Fibroblast of skin of left biceps (primary cell): ENCODE data around the gene RTP5.
"Not testable (repeated sequence)": the region's sequence is repeated elsewhere in the genome, so short reads cannot be mapped to it uniquely, and the experiment has no call there.

Source experiments
- DNase-seq, 2 experiments: peaks; one replicate each; pipeline ENCODE4 v3.0.0-alpha.2; 2013; ENCODE audit warnings: low read depth in 2 of 2

The RTP5 gene

GRCh38 chr2:241870611-241871537, 1.3 kb downstream of the RTP5 start:
- no peak for DNase-seq

GRCh38 chr2:241871538-241872312, 2.2 kb downstream of the RTP5 start:
- DNase-seq, result no peak

- DNase-seq, result no peak
Measured at GRCh38 chr2:241872313-241872642, 2.7 kb downstream of the RTP5 start.

DNA sequence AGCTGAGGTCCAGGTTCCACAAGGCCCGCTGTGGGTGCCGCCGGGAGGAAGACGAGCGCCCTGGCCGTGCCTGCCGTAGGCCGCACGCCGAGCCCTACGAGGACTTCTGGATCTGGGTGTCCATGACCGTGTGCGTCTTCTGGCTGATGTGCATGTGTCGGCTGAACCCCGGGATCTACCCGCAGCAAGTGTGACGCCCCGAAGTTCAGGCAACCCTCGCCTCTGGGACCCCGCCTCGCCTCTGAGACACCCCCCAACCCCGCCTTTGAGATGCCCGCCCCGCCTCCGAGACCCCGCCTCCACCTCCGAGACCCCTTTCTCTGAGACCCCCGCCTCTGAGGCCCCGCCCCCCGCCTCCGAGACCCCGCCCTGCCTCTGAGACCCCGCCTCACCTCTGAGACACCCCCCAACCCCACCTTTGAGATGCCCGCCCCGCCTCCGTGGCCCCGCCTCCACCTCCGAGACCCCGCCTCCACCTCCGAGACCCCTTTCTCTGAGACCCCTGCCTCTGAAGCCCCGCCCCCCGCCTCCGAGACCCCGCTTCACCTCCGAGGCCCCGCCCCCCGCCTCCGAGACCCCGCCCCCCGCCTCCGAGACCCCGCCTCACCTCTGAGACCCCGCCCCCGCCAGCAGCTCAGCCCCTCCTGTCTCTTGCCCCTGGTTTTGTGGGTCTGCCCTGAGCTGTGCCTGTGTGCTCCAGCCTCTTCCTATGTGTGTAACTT, 3.7 kb downstream of the RTP5 start:
- DNase-seq, result no peak

DNA sequence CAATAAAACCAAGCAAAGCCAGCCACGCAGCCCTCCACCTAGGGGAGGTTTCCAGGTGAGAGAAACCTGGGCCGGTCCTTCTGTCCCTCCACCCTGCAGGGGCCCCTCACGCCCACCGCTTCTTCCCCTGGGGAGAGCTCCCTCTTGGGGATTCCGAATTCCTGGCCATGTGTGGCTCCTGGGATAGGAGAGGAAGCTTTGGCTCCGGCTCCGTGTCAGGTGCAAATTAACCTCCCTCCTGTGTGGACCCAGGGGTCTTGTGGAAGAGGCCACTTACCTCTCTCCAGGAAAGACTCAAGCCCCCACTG, 4.2 kb downstream of the RTP5 start:
- DNase-seq, result no peak

DNA sequence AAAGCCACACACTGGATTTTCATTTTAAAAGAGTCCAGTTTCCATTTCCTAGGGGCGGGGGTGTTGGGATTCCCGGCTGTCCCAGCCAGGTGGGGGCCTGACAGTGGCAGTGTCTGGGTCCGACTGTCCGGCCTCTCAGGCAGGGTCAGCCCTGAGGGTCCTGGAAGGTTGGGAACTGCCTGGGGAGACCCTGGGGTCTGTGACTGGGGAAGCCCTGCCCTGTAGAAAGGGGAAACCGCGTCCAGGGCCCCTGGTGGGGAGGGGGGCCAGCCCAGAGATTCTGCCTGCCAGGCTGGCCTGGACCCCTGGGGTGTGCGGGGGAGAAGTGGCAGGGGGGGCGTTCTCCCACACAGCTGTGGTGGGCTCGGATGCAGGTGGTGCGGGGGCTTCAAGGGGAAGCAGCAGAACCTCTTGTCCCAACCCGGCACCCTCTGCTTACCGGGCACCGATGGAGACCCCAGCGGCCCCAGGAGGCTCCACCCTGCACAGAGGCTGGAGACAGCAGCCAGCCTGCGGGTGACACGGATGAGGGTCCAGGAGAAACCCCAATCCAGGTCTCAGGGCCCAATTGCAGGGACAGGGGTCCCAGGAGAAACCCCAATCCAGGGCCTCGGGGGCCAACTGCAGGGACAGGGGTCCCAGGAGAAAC, 4.9 kb downstream of the RTP5 start:
- no peak for DNase-seq

GRCh38 chr2:241875754-241876527, 6.4 kb downstream of the RTP5 start:
- not testable (repeated sequence) for DNase-seq

DNA sequence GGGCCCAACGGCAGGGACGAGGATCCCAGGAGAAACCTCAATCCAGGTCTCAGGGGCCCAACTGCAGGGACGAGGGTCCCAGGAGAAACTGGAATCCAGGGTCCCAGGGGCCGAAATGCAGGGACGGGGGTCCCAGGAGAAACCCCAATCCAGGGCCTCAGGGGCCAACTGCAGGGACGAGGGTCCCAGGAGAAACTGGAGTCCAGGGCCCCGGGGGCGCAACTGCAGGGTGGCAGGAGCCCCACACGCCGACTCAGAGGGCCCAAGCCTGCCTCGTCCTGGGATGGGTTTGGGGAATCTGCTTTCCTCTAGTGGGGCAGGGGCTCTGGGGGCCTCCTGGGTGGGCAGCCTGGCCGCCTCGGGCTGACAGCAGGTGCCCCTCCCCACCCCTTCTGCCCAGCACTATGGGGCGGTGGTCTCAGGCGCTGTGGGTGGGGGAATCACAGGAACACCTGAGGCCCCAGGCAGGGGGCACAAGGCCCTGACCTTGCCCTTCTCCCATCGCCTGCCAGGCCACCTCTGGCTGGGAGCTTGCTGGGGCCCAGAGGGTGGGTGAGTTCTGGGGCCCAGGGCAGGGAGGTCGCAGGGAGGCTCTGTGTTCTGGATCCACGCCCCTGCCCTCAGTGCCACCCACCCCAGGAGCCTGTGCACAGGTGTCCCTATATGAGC, 7.1 kb downstream of the RTP5 start:
- no peak for DNase-seq

DNA sequence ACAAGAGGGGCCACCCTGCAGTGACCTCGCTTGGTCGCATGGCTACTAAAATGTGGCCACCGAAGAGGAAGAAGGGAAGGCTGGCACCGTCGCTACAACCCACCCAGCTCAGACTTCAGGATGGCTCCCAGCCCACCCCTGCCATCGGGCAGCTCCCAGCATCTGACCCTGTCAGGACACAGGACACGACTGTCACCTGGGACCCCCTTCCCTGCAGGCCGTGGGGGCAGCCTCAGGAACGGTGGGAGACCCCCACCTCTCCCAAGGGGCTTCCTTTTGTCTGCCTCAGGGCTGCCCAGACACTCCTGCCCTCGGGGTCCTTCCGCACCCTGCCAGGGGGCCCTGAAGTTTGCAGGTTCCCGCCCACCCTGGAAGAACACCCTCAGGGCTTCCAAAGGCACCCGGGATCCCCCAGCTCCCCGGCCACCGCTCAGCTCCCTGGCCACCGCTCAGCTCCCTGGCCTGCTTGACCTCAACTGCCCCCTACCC, 7.7 kb downstream of the RTP5 start:
- DNase-seq, result no peak

- peak; percentile 37 to 42 for DNase-seq
Measured at GRCh38 chr2:241877989-241878970, 8.8 kb downstream of the RTP5 start.

- DNase-seq, result no peak
Measured at GRCh38 chr2:241879326-241879725, 9.8 kb downstream of the RTP5 start.

DNA sequence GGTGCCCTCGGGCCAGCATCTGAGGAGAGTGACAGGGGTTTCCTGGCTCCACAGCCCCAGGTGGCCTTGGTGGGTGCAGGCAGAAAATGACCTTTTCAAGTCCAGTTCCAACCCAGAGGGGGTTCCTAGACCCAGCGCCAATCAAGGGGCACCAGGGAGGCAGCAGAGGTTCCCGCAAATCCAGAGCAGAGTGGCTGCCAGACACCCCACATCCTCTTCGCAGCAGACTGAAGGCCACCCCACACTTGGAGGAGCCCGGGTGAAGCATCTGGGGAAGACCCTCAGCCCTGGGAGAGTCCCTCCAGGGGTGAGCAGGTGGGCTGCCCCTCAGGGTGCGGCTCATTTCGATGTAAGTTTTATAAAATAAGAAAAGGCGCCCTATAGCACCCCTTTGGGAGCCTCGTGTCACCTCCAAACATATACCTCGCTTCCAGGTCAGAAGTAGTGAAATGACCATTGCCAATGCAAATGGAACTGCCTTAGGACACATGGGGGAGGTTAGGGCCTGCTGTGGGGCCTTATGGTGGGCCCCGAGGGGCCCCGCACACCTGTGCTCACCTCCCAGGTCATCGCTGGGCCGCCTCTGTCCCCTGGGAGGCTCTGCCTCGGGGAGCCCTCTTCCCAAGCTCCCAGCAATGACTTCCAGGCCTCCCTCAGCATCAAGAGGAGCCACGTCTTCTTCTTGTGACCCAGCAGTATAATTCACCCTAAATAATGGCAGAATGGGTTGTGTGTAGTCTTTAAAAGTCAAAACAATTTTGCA, 11.0 kb downstream of the RTP5 start:
- no peak for DNase-seq

GRCh38 chr2:241882091-241882625, 12.6 kb downstream of the RTP5 start:
- no peak for DNase-seq

DNA sequence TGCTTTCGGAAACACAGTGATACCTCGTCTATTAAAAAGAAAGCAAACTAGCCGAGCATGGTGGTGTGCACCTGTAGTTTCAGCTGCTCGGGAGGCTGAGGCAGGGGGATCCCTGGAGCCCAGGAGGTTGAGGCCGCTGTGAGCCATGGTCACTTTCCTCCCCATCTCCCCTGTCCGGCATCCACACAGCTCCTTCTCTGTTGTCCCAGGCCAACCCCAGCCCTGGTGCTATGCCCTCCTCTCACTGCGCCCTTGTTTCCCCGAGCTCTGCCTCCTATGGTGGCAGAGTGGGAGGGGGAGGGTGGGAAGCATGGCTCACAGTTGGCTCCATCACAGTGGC, 15.4 kb downstream of the RTP5 start:
- DNase-seq, result no peak

GRCh38 chr2:241885291-241885945, 15.9 kb downstream of the RTP5 start:
- DNase-seq, result no peak

GRCh38 chr2:241885946-241886643, 16.6 kb downstream of the RTP5 start:
- DNase-seq, result no peak

DNA sequence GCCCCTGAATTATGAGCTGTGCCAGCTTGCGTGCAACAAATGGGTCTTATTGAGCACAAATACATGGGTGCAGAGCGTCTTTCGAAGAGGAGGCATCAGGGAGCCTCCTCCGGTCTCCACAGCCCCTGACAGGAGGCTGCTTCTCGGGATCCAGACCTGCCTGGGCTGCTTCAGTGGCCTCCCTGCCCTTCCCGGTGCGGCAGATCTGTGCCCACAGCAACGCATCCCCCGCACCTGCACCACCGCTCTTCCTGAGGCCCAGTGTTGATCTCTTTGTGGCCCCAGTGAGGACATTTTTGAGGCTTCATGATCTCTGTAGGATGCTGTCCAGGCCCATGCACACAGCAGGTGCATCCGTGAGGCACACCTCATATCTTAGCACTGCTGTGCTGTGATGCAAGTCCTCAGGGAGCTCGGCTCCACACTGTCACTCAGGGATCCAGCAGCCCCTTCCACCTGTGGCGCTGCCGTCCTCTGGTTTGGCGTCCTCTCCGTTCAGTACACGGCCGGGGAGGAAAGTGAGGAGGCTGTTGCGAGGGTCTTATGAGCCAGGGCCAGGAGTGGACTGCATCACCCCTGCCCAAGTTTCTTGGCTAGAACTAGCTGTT, 17.4 kb downstream of the RTP5 start:
- DNase-seq, result no peak
